HCT116 (cell line): ENCODE data around the gene OCA2.

Source experiments
- EZH2 ChIP-seq: fragments of 200-600 bp; sonication (generic); IDR thresholded peaks from 2 replicates; pipeline ENCODE4 v1.6.1; 2017; ENCODE audit warnings: antibody characterized with exemption, mixed run types
- POLR2A ChIP-seq: IDR thresholded peaks from 2 replicates; pipeline ENCODE4 v1.7.0; 2011; ENCODE audit warnings: borderline replicate concordance; ENCODE audit not compliant: insufficient read depth, insufficient read length; ENCODE audit errors: extremely low read depth
- POLR2AphosphoS5 ChIP-seq: IDR thresholded peaks from 2 replicates; pipeline ENCODE4 v1.6.1; 2011; ENCODE audit warnings: mild to moderate bottlenecking, low read depth, low read length, moderate library complexity
- SP1 ChIP-seq: IDR thresholded peaks from 2 replicates; pipeline ENCODE4 v1.6.1; 2012; ENCODE audit warnings: low read depth
- SRF ChIP-seq: IDR thresholded peaks from 2 replicates; pipeline ENCODE4 v1.6.1; 2012; ENCODE audit warnings: low read depth
- ZBTB33 ChIP-seq: IDR thresholded peaks from 2 replicates; pipeline ENCODE4 v1.6.1; 2011; ENCODE audit warnings: mild to moderate bottlenecking, low read length, moderate library complexity; ENCODE audit not compliant: insufficient replicate concordance; ENCODE audit errors: extremely low read depth
- TF ChIP-seq, protein P1 (sequence below): IDR thresholded peaks from 2 replicates; pipeline ENCODE4 v1.6.1; 2012; ENCODE audit warnings: low read depth
- TF ChIP-seq, protein P2 (sequence below), 3 experiments: fragments of 200-600 bp in 1 of 3; sonication (generic) in 1 of 3; IDR thresholded peaks in 2 of 3; conservative IDR thresholded peaks in 1 of 3; 2 replicates each; pipeline ENCODE4 v1.5.1; 2012 to 2017; ENCODE audit warnings: low read depth in 2 of 3, low read length in 2 of 3, antibody characterized with exemption in 1 of 3, borderline replicate concordance in 1 of 3, control low read depth in 1 of 3, mild to moderate bottlenecking in 1 of 3, mixed read lengths in 1 of 3, mixed run types in 1 of 3, moderate library complexity in 1 of 3; ENCODE audit not compliant: insufficient read depth in 1 of 3
- TF ChIP-seq, protein P3 (sequence below): IDR thresholded peaks from 2 replicates; pipeline ENCODE4 v1.6.1; 2012

- no peak for TF ChIP-seq POLR2A
- no peak for TF ChIP-seq EZH2
- TF ChIP-seq, protein P1, sequence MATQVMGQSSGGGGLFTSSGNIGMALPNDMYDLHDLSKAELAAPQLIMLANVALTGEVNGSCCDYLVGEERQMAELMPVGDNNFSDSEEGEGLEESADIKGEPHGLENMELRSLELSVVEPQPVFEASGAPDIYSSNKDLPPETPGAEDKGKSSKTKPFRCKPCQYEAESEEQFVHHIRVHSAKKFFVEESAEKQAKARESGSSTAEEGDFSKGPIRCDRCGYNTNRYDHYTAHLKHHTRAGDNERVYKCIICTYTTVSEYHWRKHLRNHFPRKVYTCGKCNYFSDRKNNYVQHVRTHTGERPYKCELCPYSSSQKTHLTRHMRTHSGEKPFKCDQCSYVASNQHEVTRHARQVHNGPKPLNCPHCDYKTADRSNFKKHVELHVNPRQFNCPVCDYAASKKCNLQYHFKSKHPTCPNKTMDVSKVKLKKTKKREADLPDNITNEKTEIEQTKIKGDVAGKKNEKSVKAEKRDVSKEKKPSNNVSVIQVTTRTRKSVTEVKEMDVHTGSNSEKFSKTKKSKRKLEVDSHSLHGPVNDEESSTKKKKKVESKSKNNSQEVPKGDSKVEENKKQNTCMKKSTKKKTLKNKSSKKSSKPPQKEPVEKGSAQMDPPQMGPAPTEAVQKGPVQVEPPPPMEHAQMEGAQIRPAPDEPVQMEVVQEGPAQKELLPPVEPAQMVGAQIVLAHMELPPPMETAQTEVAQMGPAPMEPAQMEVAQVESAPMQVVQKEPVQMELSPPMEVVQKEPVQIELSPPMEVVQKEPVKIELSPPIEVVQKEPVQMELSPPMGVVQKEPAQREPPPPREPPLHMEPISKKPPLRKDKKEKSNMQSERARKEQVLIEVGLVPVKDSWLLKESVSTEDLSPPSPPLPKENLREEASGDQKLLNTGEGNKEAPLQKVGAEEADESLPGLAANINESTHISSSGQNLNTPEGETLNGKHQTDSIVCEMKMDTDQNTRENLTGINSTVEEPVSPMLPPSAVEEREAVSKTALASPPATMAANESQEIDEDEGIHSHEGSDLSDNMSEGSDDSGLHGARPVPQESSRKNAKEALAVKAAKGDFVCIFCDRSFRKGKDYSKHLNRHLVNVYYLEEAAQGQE: no peak
- TF ChIP-seq, protein P2, sequence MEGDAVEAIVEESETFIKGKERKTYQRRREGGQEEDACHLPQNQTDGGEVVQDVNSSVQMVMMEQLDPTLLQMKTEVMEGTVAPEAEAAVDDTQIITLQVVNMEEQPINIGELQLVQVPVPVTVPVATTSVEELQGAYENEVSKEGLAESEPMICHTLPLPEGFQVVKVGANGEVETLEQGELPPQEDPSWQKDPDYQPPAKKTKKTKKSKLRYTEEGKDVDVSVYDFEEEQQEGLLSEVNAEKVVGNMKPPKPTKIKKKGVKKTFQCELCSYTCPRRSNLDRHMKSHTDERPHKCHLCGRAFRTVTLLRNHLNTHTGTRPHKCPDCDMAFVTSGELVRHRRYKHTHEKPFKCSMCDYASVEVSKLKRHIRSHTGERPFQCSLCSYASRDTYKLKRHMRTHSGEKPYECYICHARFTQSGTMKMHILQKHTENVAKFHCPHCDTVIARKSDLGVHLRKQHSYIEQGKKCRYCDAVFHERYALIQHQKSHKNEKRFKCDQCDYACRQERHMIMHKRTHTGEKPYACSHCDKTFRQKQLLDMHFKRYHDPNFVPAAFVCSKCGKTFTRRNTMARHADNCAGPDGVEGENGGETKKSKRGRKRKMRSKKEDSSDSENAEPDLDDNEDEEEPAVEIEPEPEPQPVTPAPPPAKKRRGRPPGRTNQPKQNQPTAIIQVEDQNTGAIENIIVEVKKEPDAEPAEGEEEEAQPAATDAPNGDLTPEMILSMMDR (IDR thresholded peaks at IDR 0.05 in 2 of 3, conservative IDR thresholded peaks at IDR 0.05 in 1 of 3; ENCODE audit: borderline replicate concordance in 1 of 3, insufficient read depth in 1 of 3, low read depth in 2 of 3, low read length in 2 of 3): no peak
- TF ChIP-seq SP1: no peak
- no peak for TF ChIP-seq SRF
- no peak for TF ChIP-seq ZBTB33
- TF ChIP-seq, protein P3, sequence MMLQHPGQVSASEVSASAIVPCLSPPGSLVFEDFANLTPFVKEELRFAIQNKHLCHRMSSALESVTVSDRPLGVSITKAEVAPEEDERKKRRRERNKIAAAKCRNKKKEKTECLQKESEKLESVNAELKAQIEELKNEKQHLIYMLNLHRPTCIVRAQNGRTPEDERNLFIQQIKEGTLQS: no peak
- TF ChIP-seq POLR2AphosphoS5: no peak
These were observed 159.9 kb downstream of the OCA2 start for GRCh38 chr15:27939246-27939645.
